ENCODE data around the gene SPTBN1. TPM values are rescaled to one million over a fixed set of nuclear protein-coding genes. Genes with fewer than 3 reads are reported as not detected.

Gene SPTBN1
- total RNA-seq, 1 experiment from 2014 or later = 202 TPM

DNA sequence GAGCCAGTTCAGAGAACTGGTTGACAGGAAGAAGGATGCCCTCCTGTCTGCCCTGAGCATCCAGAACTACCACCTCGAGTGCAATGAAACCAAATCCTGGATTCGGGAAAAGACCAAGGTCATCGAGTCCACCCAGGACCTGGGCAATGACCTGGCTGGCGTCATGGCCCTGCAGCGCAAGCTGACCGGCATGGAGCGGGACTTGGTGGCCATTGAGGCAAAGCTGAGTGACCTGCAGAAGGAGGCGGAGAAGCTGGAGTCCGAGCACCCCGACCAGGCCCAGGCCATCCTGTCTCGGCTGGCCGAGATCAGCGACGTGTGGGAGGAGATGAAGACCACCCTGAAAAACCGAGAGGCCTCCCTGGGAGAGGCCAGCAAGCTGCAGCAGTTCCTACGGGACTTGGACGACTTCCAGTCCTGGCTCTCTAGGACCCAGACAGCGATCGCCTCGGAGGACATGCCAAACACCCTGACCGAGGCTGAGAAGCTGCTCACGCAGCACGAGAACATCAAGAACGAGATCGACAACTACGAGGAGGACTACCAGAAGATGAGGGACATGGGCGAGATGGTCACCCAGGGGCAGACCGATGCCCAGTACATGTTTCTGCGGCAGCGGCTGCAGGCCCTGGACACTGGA, 174.9 kb downstream of the SPTBN1 start:
- no peak for DNase-seq
- peaks cover 13% of the 10 kb centered on the region; the same call in 1 of the 2 replicates for H3K79me2 ChIP-seq (ENCODE audit: low read length)
- H3K9me2 ChIP-seq (replicated peaks; ENCODE audit: low read length) = no peaks in the 10 kb centered on the region
- CTCF ChIA-PET = no interaction called here
- TF ChIP-seq EZH2 (IDR thresholded peaks at IDR 0.05; ENCODE audit: low read length, unreplicated experiment) = no peak
- H3F3A ChIP-seq (ENCODE audit: low read length, unreplicated experiment) = no peaks in the 10 kb centered on the region
- no peaks in the 10 kb centered on the region for H3K27me3 ChIP-seq (ENCODE audit: low read length)
- no peaks in the 10 kb centered on the region for H3K9me3 ChIP-seq (ENCODE audit: low read length)
- 0 out of 2 replicates have a peak, but pooled peaks cover 7% of the 10 kb centered on the region for H4K20me1 ChIP-seq (ENCODE audit: low read length)
- no peak for ATAC-seq
- no peak overlapping the region for H3K4me2 ChIP-seq (ENCODE audit: low read length)
- H3K4me1 ChIP-seq (ENCODE audit: insufficient read depth, low read length) = no peaks in the 10 kb centered on the region
- H3K9ac ChIP-seq (ENCODE audit: low read length) = no peak overlapping the region
- BruUV-seq (replicated peaks) = TSS peak; percentile 60
- H2AFZ ChIP-seq (ENCODE audit: low read length) = no peak overlapping the region
- no peak overlapping the region for H3K4me3 ChIP-seq (ENCODE audit: low read length)
- H3K27ac ChIP-seq (ENCODE audit: low read length) = no peak overlapping the region
- intact Hi-C loops (cut with micrococcal nuclease) = no loop called here
- H3K36me3 ChIP-seq (ENCODE audit: low read depth, low read length) = peaks cover 87% of the 10 kb centered on the region
- POLR2A ChIA-PET (ENCODE audit: unreplicated experiment) = interaction anchor here (0.5 kb wide), 1 partner anchor 8 kb away, joined by 4 read pairs; no protein-coding TSS in a partner anchor

GRCh38 chr2:54631755-54632154, 175.6 kb downstream of the SPTBN1 start:
- POLR2A ChIA-PET (ENCODE audit: unreplicated experiment) = no interaction called here
- CTCF ChIA-PET = no interaction called here
- H3K27ac ChIP-seq (ENCODE audit: low read length) = no peak overlapping the region
- DNase-seq = no peak
- H3F3A ChIP-seq (ENCODE audit: low read length, unreplicated experiment) = no peaks in the 10 kb centered on the region
- H3K9me2 ChIP-seq (replicated peaks; ENCODE audit: low read length) = no peaks in the 10 kb centered on the region
- peaks cover 82% of the 10 kb centered on the region for H3K36me3 ChIP-seq (ENCODE audit: low read depth, low read length)
- H3K27me3 ChIP-seq (ENCODE audit: low read length) = no peaks in the 10 kb centered on the region
- TF ChIP-seq EZH2phosphoT487 (IDR thresholded peaks at IDR 0.05; ENCODE audit: borderline replicate concordance, low read length) (no peak), CTCF (conservative IDR thresholded peaks at IDR 0.05; ENCODE audit: low read depth, low read length) (no peak), EZH2 (IDR thresholded peaks at IDR 0.05; ENCODE audit: low read length, unreplicated experiment) (no peak)
- intact Hi-C loops (cut with micrococcal nuclease) = no loop called here
- 0 out of 2 replicates have a peak, but pooled peaks cover 7% of the 10 kb centered on the region for H4K20me1 ChIP-seq (ENCODE audit: low read length)
- H3K9ac ChIP-seq (ENCODE audit: low read length) = no peak overlapping the region
- BruUV-seq (replicated peaks) = no TSS peak
- H3K4me1 ChIP-seq (ENCODE audit: insufficient read depth, low read length) = no peaks in the 10 kb centered on the region
- peaks cover 18% of the 10 kb centered on the region; the same call in 1 of the 2 replicates for H3K79me2 ChIP-seq (ENCODE audit: low read length)
- no peaks in the 10 kb centered on the region for H3K9me3 ChIP-seq (ENCODE audit: low read length)
- H3K4me3 ChIP-seq (ENCODE audit: low read length) = no peak overlapping the region
- no peak overlapping the region for H3K4me2 ChIP-seq (ENCODE audit: low read length)
- no peak for ATAC-seq
- H2AFZ ChIP-seq (ENCODE audit: low read length) = no peak overlapping the region

GRCh38 chr2:54632733-54633692, 176.9 kb downstream of the SPTBN1 start:
- peaks cover 86% of the 10 kb centered on the region for H3K36me3 ChIP-seq (ENCODE audit: low read depth, low read length)
- CTCF ChIA-PET = no interaction called here

More at GRCh38 chr2:54632733-54633692, 176.9 kb downstream of the SPTBN1 start:
- H3K27me3 ChIP-seq (ENCODE audit: low read length) = no peaks in the 10 kb centered on the region
- H4K20me1 ChIP-seq (ENCODE audit: low read length) = 0 out of 2 replicates have a peak, but pooled peaks cover 7% of the 10 kb centered on the region
- POLR2A ChIA-PET (ENCODE audit: unreplicated experiment) = no interaction called here
- H3K9me3 ChIP-seq (ENCODE audit: low read length) = no peaks in the 10 kb centered on the region
- H3K27ac ChIP-seq (ENCODE audit: low read length) = no peak overlapping the region
- H3K4me1 ChIP-seq (ENCODE audit: insufficient read depth, low read length) = no peaks in the 10 kb centered on the region
- no TSS peak for BruUV-seq (replicated peaks)
- H3K9me2 ChIP-seq (replicated peaks; ENCODE audit: low read length) = no peaks in the 10 kb centered on the region
- H3K4me2 ChIP-seq (ENCODE audit: low read length) = no peak overlapping the region
- no peak overlapping the region for H2AFZ ChIP-seq (ENCODE audit: low read length)
- ATAC-seq (no peak; the same call in 1 of the 2 replicates), DNase-seq (no peak)
- no peak overlapping the region for H3K4me3 ChIP-seq (ENCODE audit: low read length)
- no peak overlapping the region for H3K9ac ChIP-seq (ENCODE audit: low read length)
- H3K79me2 ChIP-seq (ENCODE audit: low read length) = peaks cover 28% of the 10 kb centered on the region; the same call in 1 of the 2 replicates
- TF ChIP-seq EZH2 (IDR thresholded peaks at IDR 0.05; ENCODE audit: low read length, unreplicated experiment) (no peak), CTCF (conservative IDR thresholded peaks at IDR 0.05; ENCODE audit: low read depth, low read length) (no peak)
- H3F3A ChIP-seq (ENCODE audit: low read length, unreplicated experiment) = no peaks in the 10 kb centered on the region
- intact Hi-C loops (cut with micrococcal nuclease) = no loop called here

All from PC-3 (cell line).